HG02885 (cell line): ENCODE results near the gene ART3.

Source experiments
- ATAC-seq: cut with Tn5 transposase; IDR thresholded peaks from one replicate; pipeline ENCODE4 v1.9.1; 2021; ENCODE audit warnings: mild to moderate bottlenecking; ENCODE audit not compliant: unreplicated experiment, poor library complexity

Gene ART3

GRCh38 chr4:76067652-76068286 lies 6.7 kb upstream of the ART3 start:
- peak; percentile 78 for ATAC-seq

GRCh38 chr4:76072760-76073159 lies 1.7 kb upstream of the ART3 start:
- no peak for ATAC-seq

GRCh38 chr4:76074993-76075600 lies 588 bp downstream of the ART3 start:
- ATAC-seq: no peak

GRCh38 chr4:76078033-76078613 lies 3.6 kb downstream of the ART3 start:
- no peak for ATAC-seq

GRCh38 chr4:76083386-76083988 lies 9.0 kb downstream of the ART3 start:
- ATAC-seq: no peak

- no peak for ATAC-seq
Observed at GRCh38 chr4:76084542-76084941, 10.0 kb downstream of the ART3 start.

- ATAC-seq: no peak
Observed at GRCh38 chr4:76087007-76087769, 12.7 kb downstream of the ART3 start.

GRCh38 chr4:76088719-76089118 lies 14.2 kb downstream of the ART3 start:
- ATAC-seq: no peak

GRCh38 chr4:76090241-76090691 lies 15.8 kb downstream of the ART3 start:
- peak; percentile 74 for ATAC-seq

- ATAC-seq: no peak
Observed at GRCh38 chr4:76091052-76091451, 16.5 kb downstream of the ART3 start.

GRCh38 chr4:76095568-76095967 lies 21.1 kb downstream of the ART3 start:
- no peak for ATAC-seq

GRCh38 chr4:76096076-76096475 lies 21.6 kb downstream of the ART3 start:
- no peak for ATAC-seq

GRCh38 chr4:76105652-76106051 lies 31.1 kb downstream of the ART3 start:
- ATAC-seq: no peak

- ATAC-seq: no peak
Observed at GRCh38 chr4:76106442-76106841, 31.9 kb downstream of the ART3 start.

- no peak for ATAC-seq
Observed at GRCh38 chr4:76108467-76109181, 34.1 kb downstream of the ART3 start.

- no peak for ATAC-seq
Observed at GRCh38 chr4:76116821-76117220, 42.3 kb downstream of the ART3 start.

GRCh38 chr4:76117536-76117935 lies 43.0 kb downstream of the ART3 start:
- ATAC-seq: no peak

GRCh38 chr4:76120199-76120598 lies 45.7 kb downstream of the ART3 start:
- no peak for ATAC-seq

GRCh38 chr4:76125816-76126215 lies 51.3 kb downstream of the ART3 start:
- ATAC-seq: no peak

- no peak for ATAC-seq
Observed at GRCh38 chr4:76127754-76128153, 53.2 kb downstream of the ART3 start.
